Measurements from ENCODE around the gene FERMT1.
"Not testable (repeated sequence)": the region's sequence is repeated elsewhere in the genome, so short reads cannot be mapped to it uniquely, and the experiment has no call there.

FERMT1 gene

GRCh38 chr20:6039766-6040165 lies 83.1 kb downstream of the FERMT1 start:
- no peak for DNase-seq (ENCODE audit: low read depth)

GRCh38 chr20:6038256-6038655 lies 84.6 kb downstream of the FERMT1 start:
- no peak for DNase-seq (ENCODE audit: low read depth)

- DNase-seq (ENCODE audit: low read depth): no peak
These were observed 85.7 kb downstream of the FERMT1 start for GRCh38 chr20:6037082-6037481.

- DNase-seq (ENCODE audit: low read depth): no peak
These were observed 86.6 kb downstream of the FERMT1 start for GRCh38 chr20:6036213-6036612.

GRCh38 chr20:6034134-6034969 lies 88.5 kb downstream of the FERMT1 start:
- no peak for DNase-seq (ENCODE audit: low read depth)

- DNase-seq (ENCODE audit: low read depth): not testable (repeated sequence)
These were observed 89.9 kb downstream of the FERMT1 start for GRCh38 chr20:6032907-6033306.

GRCh38 chr20:6030453-6031080 lies 92.3 kb downstream of the FERMT1 start:
- DNase-seq (ENCODE audit: low read depth): no peak

- DNase-seq (ENCODE audit: low read depth): no peak
These were observed 93.3 kb downstream of the FERMT1 start for GRCh38 chr20:6029538-6029937.

GRCh38 chr20:6028818-6029217 lies 94.0 kb downstream of the FERMT1 start:
- no peak for DNase-seq (ENCODE audit: low read depth)

GRCh38 chr20:6026051-6026450 lies 96.8 kb downstream of the FERMT1 start:
- no peak for DNase-seq (ENCODE audit: low read depth)

Data from stimulated activated CD8-positive, alpha-beta memory T cell treated with anti-CD3 and anti-CD28 coated beads, Interleukin-15, amount 100 ng/mL, for 1 hour (primary cell).